Fibroblast of peridontal ligament (primary cell): ENCODE data around the gene MPND.

Source experiments
- DNase-seq: peaks from one replicate; pipeline ENCODE4 v3.0.0-alpha.2; 2010; ENCODE audit errors: extremely low read depth

MPND gene

GRCh38 chr19:4379383-4380253 is 36.3 kb downstream of the MPND start:
- no peak for DNase-seq

GRCh38 chr19:4380254-4380727 is 36.9 kb downstream of the MPND start:
- no peak for DNase-seq

DNA sequence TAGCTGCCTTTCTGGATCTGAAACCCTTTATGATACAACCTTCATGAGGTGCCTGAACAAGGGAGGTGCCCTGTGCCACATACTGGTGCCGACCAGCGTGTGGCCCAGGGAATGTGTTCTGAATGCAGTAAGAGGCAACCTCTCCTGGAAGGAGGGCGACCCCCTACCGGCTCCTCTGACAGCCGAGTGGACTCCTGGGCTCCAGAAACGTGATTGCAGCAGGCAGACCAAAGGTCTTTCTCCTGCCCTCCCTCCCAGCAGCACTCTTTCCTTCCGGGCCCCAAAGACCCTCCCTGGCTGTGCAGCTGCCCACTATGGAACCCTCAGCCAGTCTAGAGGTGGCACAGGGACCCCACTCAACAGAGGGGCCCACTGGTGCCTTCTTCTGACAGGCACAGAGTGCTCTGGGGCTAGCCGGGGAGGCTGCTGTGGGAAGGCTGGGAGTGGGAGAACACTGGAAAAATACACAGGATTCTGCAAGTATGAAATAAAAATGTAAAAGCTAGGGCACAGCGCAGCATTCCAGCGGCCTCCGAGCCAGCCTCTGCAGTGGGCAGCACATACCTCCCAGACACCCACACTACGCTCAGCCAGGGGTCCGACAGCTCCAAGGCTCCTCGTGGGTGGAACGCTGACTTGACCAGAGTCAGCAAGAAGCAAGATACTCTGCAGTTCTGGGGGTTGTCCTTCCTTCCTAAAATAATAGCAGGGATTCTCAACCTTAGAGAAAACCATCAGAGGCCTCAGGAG is 42.1 kb downstream of the MPND start:
- DNase-seq = no peak

DNA sequence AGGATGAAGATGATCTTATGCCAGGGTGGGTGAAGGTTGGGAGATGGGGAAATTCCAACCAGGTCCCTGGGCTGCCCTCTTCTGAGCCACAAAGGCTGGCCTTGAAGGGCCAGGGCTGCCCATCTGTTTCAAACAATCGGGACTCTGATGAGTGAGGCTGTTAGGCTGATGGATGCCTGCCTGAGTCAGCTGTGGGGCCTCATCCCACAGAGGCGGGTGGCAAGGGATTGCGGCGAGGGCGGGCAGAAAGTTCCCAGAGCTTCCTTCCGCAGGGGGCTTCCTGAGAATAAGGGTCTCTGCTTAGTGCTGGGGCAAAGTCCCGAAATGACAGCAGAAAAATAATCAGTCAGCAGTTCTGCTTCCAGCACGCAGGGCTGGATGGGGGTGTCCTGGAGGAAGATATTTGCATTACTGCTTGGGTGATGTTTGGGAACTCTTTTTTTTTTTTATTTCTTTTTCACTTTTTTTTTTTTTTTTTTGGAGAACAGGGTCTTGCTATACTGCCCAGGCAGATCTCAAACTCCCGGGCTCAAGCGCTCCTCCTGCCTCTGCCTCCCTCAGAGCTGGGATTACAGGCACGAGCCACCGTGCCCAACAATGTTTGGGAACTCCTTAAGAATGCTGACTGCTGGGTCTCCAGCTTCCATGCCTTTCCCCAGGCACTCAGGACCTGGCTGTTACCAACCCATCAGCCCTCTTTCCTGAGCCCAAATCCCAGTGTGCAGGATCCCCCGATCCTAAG is 42.9 kb downstream of the MPND start:
- no peak for DNase-seq

GRCh38 chr19:4388337-4389063 is 45.1 kb downstream of the MPND start:
- no peak for DNase-seq

DNA sequence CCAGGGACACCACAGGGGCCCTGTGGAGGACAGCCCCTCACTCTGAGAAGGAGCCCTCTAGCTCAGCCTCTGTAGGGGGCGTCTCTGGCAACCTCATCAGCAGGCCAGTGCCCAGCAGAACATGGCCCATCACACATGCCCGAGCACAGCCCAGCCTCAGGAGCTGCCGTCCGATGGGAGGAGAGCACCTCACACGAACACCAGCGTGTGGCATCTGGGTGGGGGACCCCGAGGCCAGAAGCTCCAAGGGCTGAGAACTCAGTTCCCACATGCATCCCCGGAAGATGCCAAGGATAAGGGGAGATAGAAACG is 45.7 kb downstream of the MPND start:
- no peak for DNase-seq

- no peak for DNase-seq
Measured at GRCh38 chr19:4389511-4390016, 46.2 kb downstream of the MPND start.

- no peak for DNase-seq
Measured at GRCh38 chr19:4390017-4390566, 46.7 kb downstream of the MPND start.

GRCh38 chr19:4390567-4391305 is 47.4 kb downstream of the MPND start:
- DNase-seq = no peak

GRCh38 chr19:4391306-4391693 is 47.9 kb downstream of the MPND start:
- DNase-seq = no peak

DNA sequence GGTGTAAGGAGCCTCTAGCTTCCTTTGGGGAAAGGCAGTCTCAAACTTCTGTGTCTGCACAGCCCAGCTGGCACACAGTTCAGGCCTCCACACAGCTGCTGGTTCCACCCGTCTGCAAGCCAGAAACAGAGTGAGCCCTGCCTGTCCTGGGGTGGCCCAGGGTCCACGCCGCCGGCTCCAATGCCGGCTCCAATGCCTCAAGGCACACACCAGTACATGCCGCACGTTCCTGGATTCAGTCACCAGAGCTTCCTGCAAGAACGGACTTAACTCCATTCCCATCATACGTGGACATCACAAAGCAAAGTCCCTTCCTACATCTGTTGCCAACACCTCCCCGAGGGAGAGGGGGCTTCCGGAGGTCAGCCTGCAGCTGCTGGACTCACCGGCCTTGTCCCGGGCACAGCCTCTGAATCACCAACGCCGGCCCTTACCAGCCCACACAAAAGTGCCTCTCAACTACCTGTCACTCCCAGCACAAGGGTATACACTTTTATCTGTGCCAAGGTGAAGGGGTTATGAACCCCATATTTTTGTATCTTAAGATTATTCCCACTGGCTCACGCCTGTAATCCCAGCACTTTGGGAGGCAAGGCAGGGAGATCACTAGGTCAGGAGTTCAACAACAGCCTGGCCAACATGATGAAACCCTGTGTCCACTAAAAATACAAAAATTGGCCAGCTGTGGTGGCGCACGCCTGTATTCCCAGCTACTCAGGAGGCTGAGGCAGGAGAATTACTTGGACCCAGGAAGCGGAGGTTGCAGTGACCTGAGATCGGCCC is 48.5 kb downstream of the MPND start:
- DNase-seq = no peak

- peak; percentile 51 for DNase-seq
Measured at GRCh38 chr19:4393947-4394590, 50.7 kb downstream of the MPND start.

DNA sequence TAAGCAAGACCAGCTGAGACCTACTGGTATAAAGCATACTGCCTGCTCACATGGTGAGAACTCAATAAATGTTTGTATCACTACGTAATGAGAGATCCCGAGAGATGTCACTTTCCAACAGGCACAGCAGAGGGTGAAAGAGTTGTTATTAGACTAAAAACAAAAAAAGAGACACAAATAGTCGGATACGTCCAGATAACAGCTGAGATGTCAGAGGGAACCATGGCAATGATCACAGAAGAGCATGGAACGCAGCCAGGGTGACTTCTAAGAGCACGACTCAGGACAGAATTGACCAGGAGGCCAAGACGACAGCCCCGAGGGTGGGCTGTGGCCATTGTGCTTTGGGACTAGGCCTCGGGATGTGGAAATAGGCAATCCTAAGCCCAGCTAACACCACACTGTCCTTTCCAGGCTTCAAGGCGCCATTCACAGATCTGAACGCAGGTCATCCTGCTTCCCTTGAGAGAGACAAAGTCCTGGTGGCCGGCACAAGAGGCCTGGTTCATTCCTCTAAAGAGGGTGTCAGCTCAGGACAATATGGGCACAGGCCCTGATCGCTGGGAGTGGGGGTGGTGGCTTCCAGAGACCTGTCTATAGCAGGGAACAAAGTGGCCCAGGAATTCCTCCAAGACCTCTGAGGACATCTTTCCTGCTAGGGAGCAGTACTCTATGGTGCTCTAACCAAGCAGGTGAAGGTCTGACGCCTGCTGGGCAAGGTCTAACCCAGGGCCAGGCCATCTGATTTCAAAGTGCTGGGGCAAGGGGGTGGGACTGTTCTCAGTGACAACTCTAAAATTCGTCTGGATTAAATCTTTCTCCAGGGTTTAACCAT is 53.8 kb downstream of the MPND start:
- no peak for DNase-seq

GRCh38 chr19:4399812-4400134 is 56.4 kb downstream of the MPND start:
- DNase-seq = no peak

DNA sequence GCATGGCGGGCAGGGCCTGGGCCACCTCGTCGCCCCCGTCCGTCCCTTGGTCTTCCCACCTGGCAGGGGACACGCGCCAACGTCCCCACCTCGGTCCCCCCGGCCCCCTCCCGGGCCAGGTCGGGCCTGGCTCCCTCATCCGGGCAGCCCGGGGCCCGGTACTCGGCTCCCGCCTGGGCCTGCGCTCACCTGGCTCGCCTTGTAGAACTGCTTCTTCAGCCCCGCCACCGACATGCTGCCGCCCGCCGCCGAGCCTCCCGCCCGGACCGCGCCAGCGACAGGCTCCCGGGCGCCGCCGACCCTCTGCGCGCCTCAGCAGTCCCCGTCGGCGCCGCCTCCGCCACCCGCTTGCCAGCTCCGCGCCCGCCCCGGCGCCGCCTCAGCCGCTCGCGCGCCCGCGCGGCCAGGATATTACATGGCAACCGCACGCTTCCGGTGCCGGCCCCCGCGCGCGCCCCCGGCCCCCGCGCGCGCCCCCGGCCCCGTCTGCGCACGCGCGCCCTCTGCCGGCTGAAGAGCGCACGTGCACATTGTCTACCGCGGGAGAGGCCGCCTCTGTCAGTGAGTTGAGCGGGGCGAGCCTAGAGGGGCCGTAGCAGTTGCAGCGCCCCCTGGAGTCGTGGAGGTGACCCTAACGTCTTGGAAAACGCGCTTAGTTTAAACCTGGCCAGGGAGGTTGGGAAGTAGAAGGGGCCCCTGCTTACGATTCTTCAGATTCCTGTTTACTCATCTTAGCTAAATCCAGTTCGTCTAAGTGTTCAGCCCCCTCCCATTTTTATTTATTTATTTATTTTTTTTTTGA is 57.0 kb downstream of the MPND start, which contains the start of gene SH3GL1:
TSS of gene SH3GL1 (minus strand) at position 413 of the 802 bp plus-strand sequence. CDS start at position 234, 179 bp downstream.
- DNase-seq = peak; percentile 91

- DNase-seq = no peak
Measured at GRCh38 chr19:4401769-4402170, 58.4 kb downstream of the MPND start.
